GM19467 (cell line): Measurements from ENCODE around the gene ARHGAP44.

Experiments
- ATAC-seq: cut with Tn5 transposase; IDR thresholded peaks from one replicate; pipeline ENCODE4 v1.9.1; 2021; ENCODE audit warnings: mild to moderate bottlenecking, moderate library complexity; ENCODE audit not compliant: unreplicated experiment

The ARHGAP44 gene

GRCh38 chr17:12789481-12790248 is at the start of gene ARHGAP44:
TSS of gene ARHGAP44 (plus strand) at chr17:12789498. CDS start at chr17:12789839, 341 bp downstream.
- ATAC-seq, result peak; percentile 69

GRCh38 chr17:12739500-12739899 is 49.8 kb upstream of the ARHGAP44 start:
- ATAC-seq, result no peak

GRCh38 chr17:12743046-12743445 is 46.3 kb upstream of the ARHGAP44 start:
- no peak for ATAC-seq

- ATAC-seq, result no peak
Measured at GRCh38 chr17:12744298-12744697, 45.0 kb upstream of the ARHGAP44 start.

- no peak for ATAC-seq
Measured at GRCh38 chr17:12744786-12745185, 44.5 kb upstream of the ARHGAP44 start.

GRCh38 chr17:12745486-12745885 is 43.8 kb upstream of the ARHGAP44 start:
- ATAC-seq, result no peak

GRCh38 chr17:12756786-12757185 is 32.5 kb upstream of the ARHGAP44 start:
- ATAC-seq, result no peak

GRCh38 chr17:12759090-12759489 is 30.2 kb upstream of the ARHGAP44 start:
- ATAC-seq, result no peak

GRCh38 chr17:12765548-12765947 is 23.8 kb upstream of the ARHGAP44 start:
- ATAC-seq, result no peak

GRCh38 chr17:12768255-12768654 is 21.0 kb upstream of the ARHGAP44 start:
- ATAC-seq, result no peak

GRCh38 chr17:12769981-12770380 is 19.3 kb upstream of the ARHGAP44 start:
- no peak for ATAC-seq

- no peak for ATAC-seq
Measured at GRCh38 chr17:12773153-12773552, 16.1 kb upstream of the ARHGAP44 start.

- peak; percentile 93 for ATAC-seq
Measured at GRCh38 chr17:12789075-12789480, 220 bp upstream of the ARHGAP44 start.

- no peak for ATAC-seq
Measured at GRCh38 chr17:12790249-12791106, 1.2 kb downstream of the ARHGAP44 start.

- no peak for ATAC-seq
Measured at GRCh38 chr17:12794919-12795532, 5.7 kb downstream of the ARHGAP44 start.

GRCh38 chr17:12800855-12801365 is 11.6 kb downstream of the ARHGAP44 start:
- no peak for ATAC-seq

- no peak for ATAC-seq
Measured at GRCh38 chr17:12806630-12807029, 17.3 kb downstream of the ARHGAP44 start.

GRCh38 chr17:12808723-12809122 is 19.4 kb downstream of the ARHGAP44 start:
- ATAC-seq, result no peak

- ATAC-seq, result no peak
Measured at GRCh38 chr17:12812877-12813276, 23.6 kb downstream of the ARHGAP44 start.

GRCh38 chr17:12813664-12814063 is 24.4 kb downstream of the ARHGAP44 start:
- no peak for ATAC-seq

- no peak for ATAC-seq
Measured at GRCh38 chr17:12814718-12815117, 25.4 kb downstream of the ARHGAP44 start.
